GM12878 (cell line): ENCODE results near the gene SACM1L. TPM values are rescaled to one million over a fixed set of nuclear protein-coding genes. Genes with fewer than 3 reads are reported as not detected.

Experiments used
- ATAC-seq: fragments of 200-7000 bp; cut with Tn5 transposase; 3 replicates; pipeline ENCODE4 v1.9.1; 2020; ENCODE audit warnings: mild to moderate bottlenecking, moderate library complexity
- BruUV-seq: library from RNA; stranded (reverse); fragments of 400-500 nt; replicated peaks from 2 replicates; lab custom pipeline; 2021; lab: Mats Ljungman, UMichigan
- CTCF ChIA-PET: fragments of 300-600 bp; sonication (Branson Sonifier 250); formaldehyde crosslinking; extraction: SDS; loops from one replicate; lab custom pipeline; 2021; ENCODE audit warnings: inconsistent platforms; lab: Yijun Ruan, JAX
- POLR2A ChIA-PET: fragments of 350-600 bp; formaldehyde crosslinking; extraction: SDS; loops from one replicate; lab custom pipeline; 2021; ENCODE audit warnings: inconsistent platforms; lab: Charles Lee
- RAD21 ChIA-PET: fragments of 300-600 bp; sonication (Branson Sonifier 250); formaldehyde crosslinking; loops from one replicate; lab custom pipeline; 2023; ENCODE audit warnings: antibody characterized with exemption; ENCODE audit not compliant: unreplicated experiment; lab: Charles Lee
- SMC1A ChIA-PET: fragments of 300-600 bp; sonication (Branson Sonifier 250); formaldehyde crosslinking; loops from one replicate; lab custom pipeline; 2023; ENCODE audit not compliant: unreplicated experiment, uncharacterized antibody; lab: Charles Lee
- DNase-seq: peaks from one replicate; pipeline ENCODE4 v3.0.0-alpha.2; 2011; ENCODE audit warnings: low read depth, low spot score
- FAIRE-seq: peaks from 3 replicates; lab custom pipeline; 2011; peaks lifted over from hg19 to GRCh38; lab: Jason Lieb, UNC
- H2AFZ ChIP-seq: 2 replicates; pipeline ENCODE4 v1.6.0; 2011; ENCODE audit warnings: low read depth, low read length, control low read depth; ENCODE audit not compliant: control insufficient read depth
- H3K27ac ChIP-seq: 2 replicates; pipeline ENCODE4 v1.5.1; 2011; ENCODE audit warnings: control low read depth; ENCODE audit not compliant: control insufficient read depth, insufficient read depth
- H3K27me3 ChIP-seq, 2 experiments: replicated peaks in 1 of 2; 2 replicates each; pipeline versions ENCODE4 v1.6.0 to v1.6.1; 2011; ENCODE audit warnings: low read length in 1 of 2; ENCODE audit not compliant: control insufficient read depth in 2 of 2, insufficient read depth in 2 of 2
- H3K36me3 ChIP-seq, 2 experiments: 2 replicates each; pipeline ENCODE4 v1.5.1; 2011; ENCODE audit warnings: low read length in 1 of 2; ENCODE audit not compliant: control insufficient read depth in 2 of 2, insufficient read depth in 2 of 2
- H3K4me1 ChIP-seq: 2 replicates; pipeline ENCODE4 v1.6.1; 2011; ENCODE audit warnings: mild to moderate bottlenecking, low read length, moderate library complexity, mixed read lengths; ENCODE audit not compliant: control insufficient read depth, insufficient read depth
- H3K4me2 ChIP-seq: 2 replicates; pipeline ENCODE4 v1.6.0; 2011; ENCODE audit warnings: control low read depth; ENCODE audit not compliant: control insufficient read depth, insufficient read depth
- H3K4me3 ChIP-seq: fragments of 200-600 bp; sonication (generic); 2 replicates; pipeline ENCODE4 v1.5.1; 2016
- H3K79me2 ChIP-seq: 2 replicates; pipeline ENCODE4 v1.6.0; 2011; ENCODE audit warnings: low read length; ENCODE audit not compliant: control insufficient read depth, insufficient read depth
- H3K9ac ChIP-seq: 2 replicates; pipeline ENCODE4 v1.8.0; 2011; ENCODE audit warnings: low read length, control low read depth, mixed read lengths; ENCODE audit not compliant: control insufficient read depth, insufficient read depth
- H3K9me3 ChIP-seq: replicated peaks from 3 replicates; pipeline ENCODE4 v1.5.1; 2011; ENCODE audit warnings: mild to moderate bottlenecking, low read length; ENCODE audit not compliant: control insufficient read depth, insufficient read depth
- H4K20me1 ChIP-seq: 2 replicates; pipeline ENCODE4 v1.6.0; 2011; ENCODE audit not compliant: control insufficient read depth, insufficient read depth
- ASH2L ChIP-seq: fragments of 300-600, 200-600 bp; sonication (generic); IDR thresholded peaks from 2 replicates; pipeline ENCODE4 v1.6.1; 2017; ENCODE audit warnings: low read depth, mild to moderate bottlenecking, borderline replicate concordance
- CBX3 ChIP-seq: fragments of 200-600 bp; sonication (generic); IDR thresholded peaks from 2 replicates; pipeline ENCODE4 v1.6.1; 2016; ENCODE audit warnings: low read depth, borderline replicate concordance
- FOS ChIP-seq: IDR thresholded peaks from 3 replicates; pipeline ENCODE4 v1.6.1; 2011; ENCODE audit warnings: borderline replicate concordance; ENCODE audit not compliant: insufficient read length; ENCODE audit errors: extremely low read depth
- PAX8 ChIP-seq: fragments of 450-650 bp; IDR thresholded peaks from 2 replicates; pipeline ENCODE4 v1.6.1; 2017; ENCODE audit warnings: mild to moderate bottlenecking, moderate library complexity
- STAT1 ChIP-seq: fragments of 450-650 bp; conservative IDR thresholded peaks from 2 replicates; pipeline ENCODE4 v1.6.1; 2014; ENCODE audit warnings: antibody characterized with exemption, mild to moderate bottlenecking
- WGBS: methylation state at CpG from one replicate; pipeline ENCODE4 v1.1.6; 2016; ENCODE audit warnings: low lambda C conversion rate; ENCODE audit not compliant: insufficient replicate concordance, insufficient coverage; ENCODE audit errors: missing lambda C conversion rate; 5-methylcytosine and 5-hydroxymethylcytosine counted together
- in situ Hi-C: fragments of 300-500 bp; cut with MboI; formaldehyde crosslinking; loops from 9 replicates; pipeline ENCODE4 v1.14.3; 2018; ENCODE audit warnings: mixed read lengths
- intact Hi-C: fragments of 100-400 bp; cut with micrococcal nuclease; formaldehyde crosslinking; loops from one replicate; pipeline ENCODE4 v1.14.2; 2022; ENCODE audit not compliant: unreplicated experiment
- polyA plus RNA-seq, 11 experiments: library from polyadenylated mRNA; depleted of rRNA in 4 of 11; unstranded in 6 of 11; stranded (reverse) in 5 of 11; fragments of >200 nt; fragmentation: Nextera tagmentation in 4 of 11; fragmentation: Illumina TruSeq in 1 of 11; extraction: Ambion mirVana in 4 of 11; extraction: Trizol in 1 of 11; gene quantifications; 1 replicate in 1 of 11; 2 replicates in 10 of 11; pipeline versions ENCODE4 v1.2.1 to v1.2.3, GENCODE V29; 2011 to 2016; ENCODE audit warnings: inconsistent platforms in 2 of 11, missing spikeins in 2 of 11, low read depth in 1 of 11
- total RNA-seq, 4 experiments: library from RNA; depleted of rRNA in 3 of 4; stranded (reverse); fragments of >200 nt in 3 of 4; fragmentation: Illumina TruSeq in 1 of 4; extraction: Trizol in 1 of 4; gene quantifications; 2 replicates each; pipeline versions ENCODE4 v1.2.1 to v1.2.3, GENCODE V29; 2013 to 2021
- TF ChIP-seq, protein P1 (sequence below): IDR thresholded peaks from 2 replicates; pipeline ENCODE4 v1.6.1; 2011; ENCODE audit warnings: low read depth, low read length, improper control_type of control experiment, borderline replicate concordance
- TF ChIP-seq, protein P2 (sequence below): fragments of 450-650 bp; IDR thresholded peaks from 2 replicates; pipeline ENCODE4 v1.6.1; 2018; ENCODE audit warnings: mild to moderate bottlenecking, low read depth, moderate library complexity; ENCODE audit not compliant: partially characterized antibody

Gene SACM1L
- total and polyA plus RNA-seq, 10 of the 15 experiments (the other 5 are each of a cell fraction or from before 2014, with no cell fraction given) = 16.5 to 48.3 (median 28.9) TPM

DNA sequence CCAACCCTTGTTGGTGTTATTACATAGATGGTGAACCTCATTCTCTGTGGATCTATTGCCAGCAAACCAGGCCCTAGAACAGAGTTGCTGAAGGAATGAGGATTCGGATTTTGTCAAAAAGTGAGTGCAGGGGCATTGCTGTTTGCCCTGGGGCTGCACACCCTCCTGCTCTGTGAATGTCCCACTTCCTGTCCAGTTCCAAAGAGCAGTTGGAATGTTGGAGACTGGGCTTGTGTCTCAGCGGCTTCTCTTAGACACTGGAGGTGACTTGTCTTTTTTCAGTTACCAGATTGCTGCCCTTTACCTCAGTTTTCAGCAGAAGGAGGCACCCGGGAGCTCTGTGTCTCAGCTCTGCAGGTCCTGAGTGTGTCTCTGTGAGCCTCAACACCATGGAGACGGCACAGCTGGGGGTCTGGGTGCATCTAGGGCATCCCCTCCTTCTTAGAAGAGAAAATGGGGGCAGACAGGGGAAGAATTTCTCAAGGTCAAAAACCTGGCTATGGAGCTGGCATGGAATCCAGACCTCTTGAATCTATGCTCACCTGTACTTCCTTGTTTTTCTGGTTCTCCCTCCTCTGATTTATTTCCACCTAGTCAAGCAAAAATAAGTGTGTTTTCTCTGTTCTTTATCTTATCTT lies 48.4 kb upstream of the SACM1L start:
- no peak for DNase-seq
- H4K20me1 ChIP-seq = peaks cover 11% of the 10 kb centered on the region
- intact Hi-C loops = no loop called here

More for the DNA sequence above, 48.4 kb upstream of the SACM1L start:
- ChIA-PET SMC1A (interaction anchor here (1.2 to 1.3 kb wide), 2 partner anchors 10 to 16 kb away, joined by 3 read pairs; no protein-coding TSS in a partner anchor), RAD21 (interaction anchor here (0.6 kb wide), 1 partner anchor 26 kb away, joined by 3 read pairs; no protein-coding TSS in a partner anchor), POLR2A (no interaction called here), CTCF (interaction anchor here (0.6 to 1.0 kb wide), 2 partner anchors 19 to 80 kb away, joined by 3 read pairs; no protein-coding TSS in a partner anchor)
- no TSS peak for BruUV-seq
- Histone ChIP-seq H3K36me3 (peaks cover 20 to 43% of the 10 kb centered on the region in 2 experiments), H3K79me2 (peaks cover 19% of the 10 kb centered on the region), H3K27me3 (no peaks in the 10 kb centered on the region), H3K4me2 (no peak overlapping the region), H3K9me3 (no peaks in the 10 kb centered on the region), H3K9ac (no peak overlapping the region), H3K27ac (no peak overlapping the region), H3K4me3 (no peak overlapping the region), H2AFZ (no peak overlapping the region), H3K4me1 (peaks cover 7% of the 10 kb centered on the region)
- no peak for FAIRE-seq
- TF ChIP-seq, protein P1, sequence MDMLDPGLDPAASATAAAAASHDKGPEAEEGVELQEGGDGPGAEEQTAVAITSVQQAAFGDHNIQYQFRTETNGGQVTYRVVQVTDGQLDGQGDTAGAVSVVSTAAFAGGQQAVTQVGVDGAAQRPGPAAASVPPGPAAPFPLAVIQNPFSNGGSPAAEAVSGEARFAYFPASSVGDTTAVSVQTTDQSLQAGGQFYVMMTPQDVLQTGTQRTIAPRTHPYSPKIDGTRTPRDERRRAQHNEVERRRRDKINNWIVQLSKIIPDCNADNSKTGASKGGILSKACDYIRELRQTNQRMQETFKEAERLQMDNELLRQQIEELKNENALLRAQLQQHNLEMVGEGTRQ = no peak
- TF ChIP-seq PAX8 (no peak), STAT1 (no peak), FOS (no peak), CBX3 (no peak), ASH2L (no peak)
- TF ChIP-seq, protein P2, sequence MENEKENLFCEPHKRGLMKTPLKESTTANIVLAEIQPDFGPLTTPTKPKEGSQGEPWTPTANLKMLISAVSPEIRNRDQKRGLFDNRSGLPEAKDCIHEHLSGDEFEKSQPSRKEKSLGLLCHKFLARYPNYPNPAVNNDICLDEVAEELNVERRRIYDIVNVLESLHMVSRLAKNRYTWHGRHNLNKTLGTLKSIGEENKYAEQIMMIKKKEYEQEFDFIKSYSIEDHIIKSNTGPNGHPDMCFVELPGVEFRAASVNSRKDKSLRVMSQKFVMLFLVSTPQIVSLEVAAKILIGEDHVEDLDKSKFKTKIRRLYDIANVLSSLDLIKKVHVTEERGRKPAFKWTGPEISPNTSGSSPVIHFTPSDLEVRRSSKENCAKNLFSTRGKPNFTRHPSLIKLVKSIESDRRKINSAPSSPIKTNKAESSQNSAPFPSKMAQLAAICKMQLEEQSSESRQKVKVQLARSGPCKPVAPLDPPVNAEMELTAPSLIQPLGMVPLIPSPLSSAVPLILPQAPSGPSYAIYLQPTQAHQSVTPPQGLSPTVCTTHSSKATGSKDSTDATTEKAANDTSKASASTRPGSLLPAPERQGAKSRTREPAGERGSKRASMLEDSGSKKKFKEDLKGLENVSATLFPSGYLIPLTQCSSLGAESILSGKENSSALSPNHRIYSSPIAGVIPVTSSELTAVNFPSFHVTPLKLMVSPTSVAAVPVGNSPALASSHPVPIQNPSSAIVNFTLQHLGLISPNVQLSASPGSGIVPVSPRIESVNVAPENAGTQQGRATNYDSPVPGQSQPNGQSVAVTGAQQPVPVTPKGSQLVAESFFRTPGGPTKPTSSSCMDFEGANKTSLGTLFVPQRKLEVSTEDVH = no peak
- in situ Hi-C loops = no loop called here
- no peak for ATAC-seq
- WGBS = 86% methylated on average over 4 of the region's 4 CpGs
